Activated CD4-positive, alpha-beta T cell treated with anti-CD3 and anti-CD28 coated beads, Interleukin-2, amount 50 U/mL, for 1 hour (primary cell): ENCODE results near the gene ZBTB7C.
"Not testable (repeated sequence)": the region's sequence is repeated elsewhere in the genome, so short reads cannot be mapped to it uniquely, and the experiment has no call there.

ENCODE experiments used
- DNase-seq: peaks from one replicate; pipeline ENCODE4 v3.0.0-alpha.2; 2020

ZBTB7C gene

DNA sequence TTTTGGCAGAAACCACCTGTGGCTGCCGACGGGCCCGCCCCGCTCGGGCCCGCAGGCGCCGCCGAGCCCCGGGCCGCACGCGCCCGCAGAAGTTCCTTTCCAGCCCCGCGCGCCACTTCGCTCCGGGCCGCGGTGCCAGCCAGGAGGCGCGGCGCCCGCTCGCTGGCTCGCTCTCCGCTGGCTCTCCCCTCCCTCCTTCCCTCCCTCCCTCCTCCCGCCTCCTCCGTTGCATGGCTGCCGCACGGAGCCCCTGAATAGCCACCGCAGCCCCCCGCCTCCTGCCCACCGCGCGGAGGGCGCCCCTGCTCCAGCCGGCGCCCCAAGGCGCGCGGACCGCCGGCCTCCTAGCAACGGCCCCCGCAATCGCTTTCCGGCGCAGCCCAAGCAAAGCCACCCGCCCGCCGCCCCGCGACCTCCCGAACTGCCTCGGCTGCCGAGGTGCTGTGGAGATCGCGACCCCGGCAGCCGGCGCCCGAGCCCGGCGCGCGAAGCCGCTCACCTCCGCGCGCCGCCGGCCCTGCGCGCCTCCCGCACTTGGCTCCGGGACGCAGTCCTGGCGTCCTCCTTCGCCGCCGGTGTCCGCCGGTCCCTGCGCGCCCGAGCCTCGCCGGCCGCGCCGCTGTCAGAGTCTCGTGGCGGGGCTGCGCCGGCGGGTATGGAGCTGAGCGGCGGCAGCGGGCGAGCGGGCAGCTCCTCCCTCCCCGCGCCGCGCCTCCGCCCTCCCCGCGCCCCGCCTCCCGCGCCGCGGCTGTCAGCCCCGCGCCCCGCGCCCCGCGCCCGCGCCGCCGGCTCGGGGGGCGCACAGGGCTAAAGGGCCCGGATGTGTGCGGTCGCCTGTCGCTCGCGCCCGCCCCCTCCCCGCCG lies at the start of gene ZBTB7C:
Gene ZBTB7C, minus strand, starts transcription at position 657 of the 864 bp plus-strand sequence.
- DNase-seq: no peak

DNA sequence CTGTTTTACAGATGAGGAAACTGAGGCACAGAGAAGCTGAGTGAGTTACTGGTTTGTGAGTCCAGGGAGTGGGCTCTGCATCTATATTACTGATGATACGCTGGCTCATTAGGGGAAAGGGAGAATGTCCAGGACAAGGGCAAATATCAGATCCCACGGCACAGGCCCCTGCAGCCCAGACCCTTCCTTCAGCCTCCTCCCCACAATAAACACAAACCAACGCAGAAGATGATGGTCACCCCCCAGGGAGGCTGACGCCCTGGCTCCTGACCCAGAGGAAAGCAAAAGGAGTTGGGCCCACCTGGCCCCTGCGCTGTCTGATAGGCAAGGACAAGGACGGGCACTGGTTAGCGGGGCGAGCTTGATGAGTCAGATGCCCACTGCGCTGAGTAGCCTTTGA lies 47.7 kb upstream of the ZBTB7C start:
- DNase-seq: no peak

DNA sequence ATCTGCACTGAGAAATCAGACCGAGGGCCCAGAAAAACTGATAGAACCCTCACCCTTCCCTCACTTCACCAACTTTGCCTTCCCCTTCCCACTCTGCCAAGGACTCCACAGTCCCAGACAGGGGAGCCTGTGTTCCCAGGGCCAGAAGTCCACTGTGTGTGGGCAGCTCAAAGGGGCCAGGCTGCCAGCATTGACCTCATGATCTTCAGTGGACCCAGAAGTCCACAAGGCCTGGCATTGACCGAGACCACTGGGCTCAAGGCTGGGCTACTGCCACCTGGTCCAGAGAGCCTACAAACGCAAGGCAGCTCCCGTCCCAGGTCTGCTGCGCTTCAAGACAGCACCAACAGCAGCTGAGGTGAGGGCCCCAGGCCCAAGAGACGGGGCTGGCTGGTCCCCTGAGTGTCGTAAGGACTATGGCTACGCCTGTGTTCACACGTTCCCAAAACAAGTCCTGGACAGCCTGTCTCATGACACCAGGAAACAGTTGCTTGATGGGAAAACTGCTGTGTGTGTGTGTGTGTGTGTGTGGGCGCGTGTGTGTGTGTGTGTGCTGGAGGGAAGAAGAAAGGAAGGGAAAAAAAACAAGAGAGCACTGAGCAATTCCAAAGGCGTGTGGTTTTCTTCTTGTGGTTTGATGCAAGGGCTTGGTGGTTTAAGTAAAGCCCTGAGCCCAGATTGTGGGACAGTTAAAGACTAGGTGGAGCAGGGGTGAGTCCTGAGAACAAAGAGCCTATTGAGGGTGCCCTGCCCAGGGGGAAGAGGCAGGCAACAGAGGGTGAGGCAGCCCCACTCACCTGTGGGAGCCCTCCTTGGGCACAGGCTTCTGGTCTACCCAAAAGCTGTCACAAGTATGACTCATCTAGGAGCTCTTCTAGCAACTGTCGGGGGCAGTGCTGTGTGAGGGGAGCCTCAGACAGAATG lies 46.6 kb upstream of the ZBTB7C start:
- DNase-seq: peak; percentile 54

DNA sequence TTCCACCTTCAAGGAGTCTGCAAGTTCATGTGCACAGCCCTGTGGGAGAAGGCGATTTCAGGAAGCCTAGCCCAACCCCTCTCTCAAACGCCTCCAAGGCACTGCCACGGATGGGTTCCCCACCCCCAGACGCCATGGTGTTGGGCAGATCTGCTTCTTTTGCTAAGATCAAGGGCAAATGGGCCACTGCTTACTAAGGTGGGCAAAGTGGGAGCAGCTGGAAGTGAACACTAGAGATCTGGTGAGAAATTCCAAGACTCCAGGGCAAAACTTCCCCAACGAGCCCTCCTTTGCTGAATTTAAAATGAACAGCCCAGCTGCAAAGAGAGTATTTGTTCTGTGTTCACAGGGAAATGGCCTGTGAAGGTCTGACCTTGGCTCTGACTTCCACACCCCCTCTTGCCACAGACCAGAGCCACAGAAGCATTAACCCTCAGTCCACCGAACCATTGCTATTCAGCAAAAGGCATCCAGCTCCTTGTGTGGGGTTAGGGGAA lies 45.1 kb upstream of the ZBTB7C start:
- DNase-seq: no peak

DNA sequence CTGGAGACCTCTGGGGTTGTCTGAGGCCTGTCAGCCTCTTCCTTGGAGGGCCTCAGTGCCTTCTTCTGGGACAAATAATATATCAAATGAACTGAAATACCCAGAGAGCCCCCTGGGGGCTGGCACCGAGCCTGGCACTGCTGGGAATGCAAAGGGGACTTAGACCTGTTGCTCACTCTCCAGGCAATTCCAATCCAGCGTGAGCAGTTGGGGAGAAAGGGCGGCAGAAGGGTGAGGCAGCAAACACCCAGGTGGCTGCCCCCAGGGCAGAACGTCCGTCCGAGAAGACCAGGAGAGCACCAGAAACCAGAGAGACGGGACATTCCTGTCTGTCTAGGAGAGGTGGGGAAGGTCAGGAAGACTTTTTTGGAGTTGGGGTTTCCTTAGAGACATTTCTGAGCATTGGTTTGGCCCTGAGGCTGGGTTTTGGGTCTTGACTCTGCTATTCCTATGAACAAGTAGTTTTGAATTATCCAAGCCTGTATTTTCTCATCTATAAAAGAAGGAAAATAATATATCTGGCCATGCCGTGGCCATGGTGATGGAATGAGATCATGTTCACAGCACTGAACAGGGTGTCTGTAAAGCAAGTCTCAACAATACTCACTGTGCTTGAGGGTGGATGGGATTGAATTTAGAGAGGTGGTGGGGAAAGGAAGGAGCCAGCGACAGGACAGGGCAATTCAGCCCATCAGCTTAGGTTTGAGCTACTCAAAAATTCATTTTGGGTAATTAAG lies 44.3 kb upstream of the ZBTB7C start:
- no peak for DNase-seq

DNA sequence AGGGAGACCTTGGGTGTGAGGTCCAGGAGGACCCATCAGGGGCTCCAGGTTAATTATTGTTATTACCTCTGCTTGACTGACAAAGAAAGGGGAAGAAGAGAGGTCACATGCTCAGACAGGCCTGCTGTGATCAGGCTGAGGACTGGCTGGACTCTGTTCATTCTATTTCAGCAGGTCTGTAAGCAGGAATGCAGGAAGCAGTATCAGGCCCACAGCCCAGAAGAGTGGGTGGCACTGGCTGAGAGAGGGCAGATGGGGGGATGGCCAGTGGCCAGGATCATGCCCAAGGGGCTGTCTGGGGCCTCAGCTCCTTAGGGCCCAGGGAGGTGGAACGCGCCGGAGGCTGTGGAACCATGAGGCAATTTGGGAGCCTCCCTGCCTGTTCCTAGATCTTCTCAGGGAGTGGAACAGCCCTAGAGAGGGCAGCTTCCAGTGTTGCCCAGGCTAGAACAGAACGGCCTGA lies 43.7 kb upstream of the ZBTB7C start:
- DNase-seq: no peak

DNA sequence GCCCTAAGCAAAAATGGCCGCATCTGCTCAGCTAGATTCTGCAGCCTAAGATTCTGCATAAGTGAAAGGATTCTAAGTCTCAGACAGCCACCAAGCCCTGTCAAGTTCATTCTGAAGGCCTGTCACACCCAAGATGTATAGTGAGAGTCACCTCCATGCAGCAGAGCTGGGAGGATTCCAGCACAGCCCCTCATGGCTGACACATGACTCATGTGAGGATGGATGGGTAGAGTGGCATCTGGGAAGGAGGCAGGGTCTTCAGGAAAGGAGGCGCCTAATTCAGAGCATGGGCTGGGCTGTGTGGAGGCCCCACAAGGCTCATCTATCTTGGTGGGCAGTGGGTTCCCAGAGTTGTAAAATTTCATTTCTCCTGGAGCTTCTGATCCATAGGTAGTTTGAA lies 41.5 kb upstream of the ZBTB7C start:
- no peak for DNase-seq

DNA sequence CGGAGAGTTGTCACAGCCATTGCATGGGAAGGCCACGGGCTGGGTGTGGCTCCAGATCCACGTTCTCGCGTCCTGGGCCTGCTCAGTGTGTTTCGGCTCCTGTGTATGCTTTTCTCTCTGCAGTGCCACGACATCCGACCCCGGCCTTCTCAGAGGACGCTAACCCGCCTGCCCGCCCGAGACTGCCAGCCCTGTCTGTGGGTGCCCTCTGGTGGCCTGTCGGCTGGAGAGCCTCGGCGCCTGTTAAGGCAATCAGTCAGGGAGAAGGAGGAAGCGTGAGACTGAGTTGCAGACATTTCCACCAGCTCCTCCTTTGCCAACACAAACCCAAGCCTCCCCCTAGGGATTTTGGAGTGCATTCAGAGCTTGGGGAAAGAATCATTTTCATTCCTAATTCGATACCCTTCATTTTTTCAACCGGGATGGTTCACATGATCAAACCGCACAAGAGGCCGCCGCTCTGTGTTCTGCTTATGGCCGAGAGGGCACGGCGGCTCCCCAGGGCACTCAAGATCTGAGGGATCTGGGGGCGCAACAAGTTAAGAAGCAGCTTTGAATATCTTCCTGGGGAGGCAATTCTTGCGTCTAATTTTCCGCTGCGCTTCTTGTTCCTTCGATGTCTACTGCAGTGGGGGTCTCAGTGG lies 37.5 kb upstream of the ZBTB7C start:
- DNase-seq: peak; percentile 66

DNA sequence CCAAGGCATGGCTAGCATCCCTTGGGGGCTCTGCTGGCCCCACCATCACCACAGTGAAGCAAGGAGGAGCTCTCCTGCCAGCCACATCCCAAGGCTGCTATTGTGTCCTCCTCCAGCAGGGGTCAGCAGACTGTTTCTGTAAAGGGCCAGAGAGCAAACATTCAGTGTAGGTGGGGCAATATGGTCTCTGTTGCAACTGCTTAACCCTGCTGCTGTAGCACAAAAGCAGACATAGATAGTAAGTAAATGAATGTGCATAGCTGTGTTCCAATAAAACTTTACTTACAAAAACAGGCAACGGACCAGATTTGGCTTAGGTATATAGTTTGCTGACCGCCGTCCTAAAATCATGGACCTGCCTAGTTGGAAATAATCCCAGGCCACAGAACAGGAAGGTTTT lies 36.4 kb upstream of the ZBTB7C start:
- peak; percentile 68 for DNase-seq

DNA sequence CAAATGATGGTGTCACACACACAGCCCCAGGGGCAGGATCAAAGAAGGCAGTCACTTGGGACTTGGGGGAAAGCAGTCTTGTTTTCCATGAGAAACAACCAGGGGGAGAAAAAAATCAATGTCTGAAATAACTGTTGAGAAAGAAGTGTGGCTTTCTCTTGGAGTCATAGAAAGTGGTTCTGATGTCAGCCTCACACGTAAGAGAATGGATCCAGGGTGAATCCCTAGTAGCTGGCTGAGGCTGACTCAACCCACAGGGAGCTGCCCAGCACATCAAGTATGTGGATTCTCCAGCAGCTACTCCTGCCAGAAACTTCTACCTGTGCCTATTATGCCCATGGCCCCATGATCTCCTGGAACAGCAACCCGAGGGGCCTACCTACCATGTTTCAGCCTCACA lies 33.6 kb upstream of the ZBTB7C start:
- DNase-seq: no peak

DNA sequence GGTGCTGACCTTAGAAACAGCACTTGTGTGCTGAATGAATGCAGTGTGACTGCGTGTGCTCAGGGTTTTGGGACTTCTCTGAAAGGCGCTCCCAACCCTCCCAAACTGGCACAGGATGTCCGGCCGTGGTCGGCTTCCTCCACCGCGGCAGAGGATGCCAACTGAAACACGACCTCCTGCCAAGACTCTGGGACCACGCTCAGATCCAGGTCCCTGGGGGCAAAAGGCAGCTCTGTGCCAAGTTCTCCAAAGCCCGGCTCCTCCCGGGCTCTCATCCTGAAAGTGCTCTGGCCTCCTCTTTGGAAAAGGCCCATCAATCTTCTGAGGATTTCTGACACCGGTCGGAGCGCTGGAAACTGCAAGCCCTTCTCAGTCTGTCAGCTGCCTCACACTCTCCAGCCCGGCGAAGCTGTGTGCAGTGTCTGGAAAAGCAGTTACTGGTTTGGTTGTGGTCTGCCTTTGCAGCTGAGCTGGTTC lies 32.3 kb upstream of the ZBTB7C start:
- DNase-seq: no peak

DNA sequence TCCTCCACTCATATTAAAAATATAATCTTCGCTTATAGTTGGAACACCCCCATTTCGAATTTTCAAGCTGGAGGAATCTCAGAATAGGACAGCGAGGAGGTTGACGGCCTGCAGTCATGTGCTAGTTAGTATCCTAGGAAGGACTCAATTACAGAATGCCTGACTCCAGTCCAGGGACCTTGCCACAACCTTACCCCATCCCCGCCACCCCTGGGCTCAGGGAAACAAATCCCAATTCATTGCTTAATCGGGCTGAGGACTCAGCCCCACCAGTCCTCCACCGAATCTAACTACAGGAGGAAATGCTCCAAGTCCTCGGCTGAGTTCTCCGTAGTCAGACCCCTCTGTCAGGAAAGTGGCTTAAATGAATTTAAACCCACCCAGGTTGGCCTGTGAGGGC lies 31.7 kb upstream of the ZBTB7C start:
- no peak for DNase-seq

DNA sequence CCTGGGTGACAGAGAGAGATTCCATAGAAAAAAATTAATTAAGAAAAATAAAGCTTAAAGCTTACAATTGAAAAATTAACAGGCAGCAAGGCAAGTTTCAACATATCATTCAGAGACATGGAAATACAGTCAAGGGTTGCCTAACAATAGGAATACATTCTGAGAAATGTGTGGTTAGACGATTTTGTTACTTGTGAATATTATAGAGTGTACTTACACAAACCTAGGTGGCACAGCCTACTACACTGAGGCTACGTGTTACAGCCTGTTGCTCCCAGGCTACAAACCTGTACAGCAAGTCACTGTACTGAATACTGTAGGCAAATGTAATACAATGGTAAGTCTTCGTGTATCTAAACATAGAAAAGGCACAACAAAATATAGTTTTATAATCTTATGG lies 27.7 kb upstream of the ZBTB7C start:
- no peak for DNase-seq

DNA sequence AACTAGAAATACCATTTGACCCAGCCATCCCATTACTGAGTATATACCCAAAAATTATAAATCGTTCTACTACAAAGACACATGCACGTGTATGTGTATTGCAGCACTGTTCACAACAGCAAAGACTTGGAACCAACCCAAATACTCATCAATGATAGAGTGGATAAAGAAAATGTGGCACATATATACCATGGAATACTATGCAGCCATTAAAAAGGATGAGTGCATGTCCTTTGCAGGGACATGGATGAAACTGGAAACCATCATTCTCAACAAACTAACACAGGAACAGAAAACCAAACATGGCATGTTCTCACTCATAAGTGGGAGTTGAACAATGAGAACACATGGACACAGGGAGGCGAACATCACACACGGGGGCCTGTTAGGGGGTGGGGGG lies 25.2 kb upstream of the ZBTB7C start:
- DNase-seq: not testable (repeated sequence)

DNA sequence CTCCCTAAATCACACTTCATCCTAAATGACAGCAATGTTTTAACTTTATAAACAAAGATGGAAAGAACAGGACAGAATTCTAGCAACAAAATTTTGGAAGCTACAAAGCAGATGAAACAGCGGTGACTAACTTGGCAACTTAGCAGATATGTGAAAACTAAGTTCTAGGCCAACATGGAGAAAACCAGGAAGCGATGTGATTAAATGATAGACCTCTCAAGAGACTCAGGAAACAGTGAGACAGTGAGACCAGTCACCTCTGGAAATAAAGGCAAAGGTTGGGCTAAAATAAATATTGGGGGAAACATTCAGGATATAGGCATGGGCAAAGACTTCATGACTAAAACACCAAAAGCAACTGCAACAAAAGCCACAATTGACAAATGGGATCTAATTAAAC lies 24.4 kb upstream of the ZBTB7C start:
- DNase-seq: no peak

DNA sequence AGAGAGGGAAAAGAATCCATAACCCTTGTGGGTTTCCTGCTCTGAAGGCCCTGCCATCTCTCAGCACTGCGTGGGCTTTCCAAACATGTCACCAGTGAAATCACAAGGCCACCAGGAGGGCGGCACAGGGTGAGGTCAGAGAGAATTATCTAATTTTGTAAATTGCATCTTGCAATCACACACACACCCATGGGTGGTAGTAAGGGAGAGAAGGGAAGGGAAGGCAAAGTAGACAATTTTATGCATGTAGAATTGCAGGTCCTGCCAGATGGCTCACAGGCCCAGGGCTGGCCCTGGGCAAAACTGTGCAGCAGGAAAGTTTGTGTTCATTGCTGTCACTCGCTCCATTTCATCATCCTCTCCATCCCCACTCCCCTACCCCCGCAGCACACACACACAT lies 21.0 kb upstream of the ZBTB7C start:
- no peak for DNase-seq

DNA sequence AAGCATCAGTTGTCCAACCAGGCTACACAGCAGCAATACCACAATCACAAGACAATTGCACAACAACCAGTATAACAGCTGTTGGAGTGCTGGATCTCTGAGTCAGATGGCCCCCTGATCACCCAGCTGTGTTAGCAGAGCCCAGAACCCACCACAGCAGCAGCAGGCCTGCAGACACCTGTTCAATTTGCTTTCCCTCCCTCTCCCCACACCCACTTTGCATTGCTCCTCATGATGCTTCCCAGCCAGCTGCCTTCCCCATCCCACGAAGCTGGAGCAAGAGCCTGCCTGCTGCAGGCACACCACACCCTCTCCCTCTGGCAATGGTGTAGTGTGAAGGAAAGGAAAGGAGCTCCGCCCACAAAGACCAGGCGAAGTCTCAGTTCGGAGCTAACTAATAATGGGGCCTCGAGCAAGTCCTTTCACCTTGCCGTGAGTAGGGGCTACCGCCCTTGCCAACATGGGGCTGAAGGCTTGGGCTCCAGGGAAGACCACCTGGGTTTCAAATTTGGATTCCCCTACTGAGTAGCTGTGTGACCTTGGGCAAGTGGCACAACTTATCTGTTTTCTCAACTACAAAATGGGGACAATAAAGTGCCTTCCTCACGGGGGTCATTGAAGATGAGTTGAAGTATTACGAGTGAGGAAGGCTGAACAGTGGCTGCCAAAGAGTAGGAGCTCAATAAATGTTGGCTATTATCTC lies 19.4 kb upstream of the ZBTB7C start:
- DNase-seq: no peak

DNA sequence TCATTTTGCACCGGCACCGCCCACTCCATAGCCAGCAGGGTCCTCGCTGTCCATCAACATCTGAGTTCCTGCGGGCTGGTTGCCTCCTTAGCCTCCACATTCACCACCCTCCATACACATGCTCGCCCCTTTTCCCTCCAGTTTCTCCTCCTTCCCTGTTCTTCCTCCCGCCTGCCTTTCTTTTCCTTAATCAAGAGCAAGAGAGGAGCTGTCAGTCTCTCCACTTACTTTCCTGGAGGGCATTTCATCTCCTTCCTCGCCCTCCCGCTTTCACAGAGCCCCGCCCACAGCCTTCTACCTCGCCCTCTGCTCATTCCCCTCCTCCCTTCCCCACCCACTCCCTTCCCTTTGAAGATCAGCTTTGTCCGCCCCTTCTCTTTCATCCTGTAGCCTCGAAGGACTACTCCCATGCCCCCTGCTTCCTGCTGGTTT lies 13.8 kb upstream of the ZBTB7C start:
- DNase-seq: no peak

DNA sequence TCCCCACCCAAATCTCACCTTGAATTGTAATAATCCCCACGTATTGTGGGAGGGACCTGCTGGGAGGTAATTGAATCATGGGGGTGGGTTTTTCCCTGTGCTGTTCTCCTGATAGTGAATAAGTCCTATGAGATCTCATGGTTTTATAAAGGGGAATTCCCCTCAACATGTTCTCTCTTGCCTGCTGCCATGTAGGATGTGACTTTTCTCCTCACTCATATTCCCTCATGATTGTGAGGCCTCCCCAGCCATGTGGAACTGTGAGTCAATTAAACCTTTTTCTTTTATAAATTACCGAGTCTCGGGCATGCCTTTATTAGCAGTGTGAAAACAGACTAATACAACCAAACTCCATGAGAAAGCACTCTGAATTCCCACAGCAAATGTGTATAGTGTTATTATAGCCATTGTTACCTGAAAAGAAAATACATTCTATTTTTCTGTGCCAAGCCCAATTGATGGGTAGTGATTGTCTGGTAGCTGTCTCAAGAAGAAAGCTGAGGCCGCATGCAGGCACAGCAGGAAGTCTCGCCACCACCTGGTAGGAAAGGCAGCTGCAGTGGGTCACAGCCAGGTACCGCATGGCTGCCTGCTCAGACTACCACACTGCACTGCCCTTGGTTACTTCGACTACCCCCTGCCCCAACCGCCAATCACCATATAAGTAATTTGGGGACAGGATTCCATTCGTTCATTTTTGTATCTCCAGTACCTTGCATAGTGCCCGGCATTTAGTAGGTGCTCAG lies 10.3 kb upstream of the ZBTB7C start:
- DNase-seq: no peak

DNA sequence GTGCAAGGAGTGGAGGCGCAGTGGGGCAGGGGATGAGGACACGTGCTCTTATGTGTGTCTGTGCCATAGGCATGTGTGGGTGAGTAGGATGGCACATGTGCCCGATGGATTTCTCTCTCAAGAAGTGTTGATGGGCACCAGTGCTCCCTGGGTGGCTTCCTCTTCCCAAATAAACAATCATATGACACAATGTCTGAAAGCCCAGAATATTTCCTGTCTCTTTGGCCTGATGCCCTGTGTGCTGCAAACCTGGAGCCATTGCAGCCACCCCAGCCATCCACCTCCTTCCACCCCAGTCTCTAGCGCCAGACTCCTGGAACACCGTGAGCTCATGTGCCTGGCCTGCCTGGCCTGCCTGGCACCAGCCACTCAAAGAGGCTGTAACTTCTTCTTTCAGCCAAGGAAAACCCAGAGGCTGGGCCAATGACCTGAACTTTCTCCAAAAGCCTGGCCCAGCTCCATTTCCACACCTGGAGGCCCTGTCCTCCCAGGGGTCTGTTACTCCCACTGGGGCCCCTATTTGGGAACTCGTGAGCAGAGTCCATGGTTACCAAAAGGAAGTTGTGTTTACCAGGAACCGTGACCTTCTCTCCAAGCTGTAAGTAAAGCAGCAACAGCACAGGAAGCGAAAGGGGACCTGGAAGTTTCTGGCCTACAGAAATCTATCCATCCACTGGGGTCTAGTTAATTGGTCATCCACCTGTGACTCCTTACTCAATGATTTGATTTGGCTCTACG lies 9.5 kb upstream of the ZBTB7C start:
- DNase-seq: no peak
